Karpas-422 (cell line): ENCODE results near the gene LENEP. TPM values are rescaled to one million over a fixed set of nuclear protein-coding genes. Genes with fewer than 3 reads are reported as not detected.
A peak's percentile ranks its signal among the peaks of the same experiment; 100 is the strongest.

ENCODE experiments used
- DNase-seq: peaks from one replicate; pipeline ENCODE4 v3.0.0-alpha.2; 2015
- H2AFZ ChIP-seq: fragments of 200-600 bp; sonication (generic); 2 replicates; pipeline ENCODE4 v1.6.1; 2014; ENCODE audit warnings: antibody characterized with exemption, low read length, mixed read lengths
- H3K27ac ChIP-seq: fragments of 200-600 bp; sonication (generic); 2 replicates; pipeline ENCODE4 v1.5.1; 2014; ENCODE audit warnings: mild to moderate bottlenecking, low read length, moderate library complexity
- H3K27me3 ChIP-seq: fragments of 200-600 bp; sonication (generic); 2 replicates; pipeline ENCODE4 v1.6.1; 2014; ENCODE audit warnings: low read length, mixed read lengths
- H3K36me3 ChIP-seq: fragments of 200-600 bp; sonication (generic); 2 replicates; pipeline ENCODE4 v1.6.1; 2014; ENCODE audit warnings: low read length, mixed read lengths; ENCODE audit not compliant: insufficient read depth
- H3K4me1 ChIP-seq: fragments of 200-600 bp; sonication (generic); 2 replicates; pipeline ENCODE4 v1.6.1; 2014; ENCODE audit warnings: mild to moderate bottlenecking, low read length, mixed read lengths
- H3K4me2 ChIP-seq: fragments of 200-600 bp; sonication (generic); 2 replicates; pipeline ENCODE4 v1.6.1; 2014; ENCODE audit warnings: low read length, low read depth, mild to moderate bottlenecking; ENCODE audit not compliant: poor library complexity, severe bottlenecking
- H3K4me3 ChIP-seq: fragments of 200-600 bp; sonication (generic); 2 replicates; pipeline ENCODE4 v1.5.1; 2014; ENCODE audit warnings: mild to moderate bottlenecking, antibody characterized with exemption, low read length, mixed read lengths
- H3K79me2 ChIP-seq: fragments of 200-600 bp; sonication (generic); 2 replicates; pipeline ENCODE4 v1.6.1; 2014; ENCODE audit warnings: mild to moderate bottlenecking, low read length, mixed read lengths
- H3K9ac ChIP-seq: fragments of 200-600 bp; sonication (generic); 2 replicates; pipeline ENCODE4 v1.6.0; 2014; ENCODE audit warnings: low read length
- H3K9me2 ChIP-seq: fragments of 200-600 bp; sonication (generic), shearing (Covaris generic); replicated peaks from 2 replicates; pipeline ENCODE4 v1.6.0; 2014; ENCODE audit warnings: mild to moderate bottlenecking, low read length, moderate library complexity; ENCODE audit not compliant: insufficient read depth
- H3K9me3 ChIP-seq: fragments of 300-700, 200-600 bp; sonication (generic); 2 replicates; pipeline ENCODE4 v1.6.1; 2014; ENCODE audit warnings: low read length, mixed read lengths
- H4K20me1 ChIP-seq: fragments of 200-600 bp; sonication (generic); 2 replicates; pipeline ENCODE4 v1.6.1; 2014; ENCODE audit warnings: mild to moderate bottlenecking, antibody characterized with exemption, low read length, low read depth; ENCODE audit not compliant: insufficient read depth
- total RNA-seq: library from RNA; depleted of rRNA; stranded (reverse); fragments of >200 nt; shearing (Covaris generic); gene quantifications from 2 replicates; pipeline ENCODE4 v1.2.3, GENCODE V29; 2014; ENCODE audit warnings: low replicate concordance

The LENEP gene
- total RNA-seq, 1 experiment from 2014 or later = 2.6 TPM

DNA sequence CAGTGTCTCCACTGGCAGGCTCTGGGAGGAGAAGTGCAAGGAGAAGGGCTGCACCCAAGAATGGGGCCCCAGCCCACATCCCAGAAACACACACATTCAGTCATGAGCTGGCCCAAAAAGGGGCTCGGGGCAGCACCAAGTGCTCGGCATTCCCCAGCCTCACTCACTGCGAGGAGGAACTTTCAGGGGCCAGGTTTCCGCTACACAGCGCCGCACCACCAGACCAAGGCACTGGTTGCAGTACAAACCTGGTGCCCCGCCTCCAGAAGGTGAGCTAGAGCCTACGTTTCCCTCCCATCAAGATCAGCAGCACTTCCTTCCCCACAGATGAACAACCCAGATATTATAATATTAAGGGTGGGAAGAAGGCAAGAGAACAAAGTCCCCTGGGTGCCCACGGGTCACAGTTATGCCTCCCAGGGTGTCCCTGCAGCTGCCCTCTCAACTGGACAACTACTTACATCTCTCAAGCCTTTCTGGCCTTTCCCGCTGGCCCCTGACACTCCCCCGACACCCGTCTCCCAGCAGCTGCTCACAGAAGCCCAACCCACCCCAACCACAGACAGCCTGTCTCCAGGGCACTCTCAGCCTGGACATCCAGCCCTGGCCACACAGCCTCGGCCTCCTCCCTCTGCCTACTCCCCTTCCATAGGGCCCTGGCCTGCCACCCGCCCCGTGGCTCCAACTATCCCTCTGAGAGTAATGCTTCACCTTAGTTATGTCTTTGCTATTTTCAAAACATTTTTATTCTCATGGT is 41.3 kb upstream of the LENEP start:
- DNase-seq = peak; percentile 70
- Histone ChIP-seq H3K27me3 (no peaks in the 10 kb centered on the region), H3K4me1 (peaks cover 64% of the 10 kb centered on the region), H4K20me1 (no peaks in the 10 kb centered on the region), H3K4me2 (peak overlapping the region; percentile 83), H3K9ac (peak overlapping the region; percentile 74), H3K36me3 (0 out of 2 replicates have a peak, but pooled peaks cover 3% of the 10 kb centered on the region), H3K4me3 (peak overlapping the region; percentile 72), H3K9me3 (no peaks in the 10 kb centered on the region), H2AFZ (no peak overlapping the region), H3K79me2 (peaks cover 35% of the 10 kb centered on the region), H3K27ac (peak overlapping the region; percentile 88), H3K9me2 (no peaks in the 10 kb centered on the region)

DNA sequence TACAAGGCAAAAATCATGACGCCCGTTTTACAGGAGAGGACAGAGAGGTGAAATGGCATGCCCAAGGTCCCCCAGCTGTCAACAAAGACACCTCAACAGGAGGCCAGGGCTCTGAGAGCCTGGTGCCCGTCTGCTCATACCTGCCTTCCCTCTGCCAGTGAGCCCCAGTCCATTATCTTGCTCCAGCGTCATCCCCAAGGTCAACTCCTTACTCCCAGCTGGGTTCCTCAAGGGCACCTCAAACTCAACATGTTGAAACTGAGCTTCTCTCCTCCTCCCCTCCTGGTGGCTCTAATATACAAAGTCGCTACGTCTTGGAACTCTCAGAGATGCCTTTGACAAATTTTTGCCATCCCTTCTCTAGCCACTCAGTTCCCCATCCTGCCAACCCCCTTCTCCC is 40.7 kb upstream of the LENEP start:
- peak overlapping the region; percentile 74 for H3K9ac ChIP-seq
- H3K9me3 ChIP-seq = no peaks in the 10 kb centered on the region
- H3K4me1 ChIP-seq = peaks cover 64% of the 10 kb centered on the region
- no peak overlapping the region for H2AFZ ChIP-seq
- H3K4me3 ChIP-seq = peak overlapping the region; percentile 72; the same call in 1 of the 2 replicates
- H3K27ac ChIP-seq = peak overlapping the region; percentile 88
- H3K79me2 ChIP-seq = peaks cover 35% of the 10 kb centered on the region
- no peaks in the 10 kb centered on the region for H3K9me2 ChIP-seq
- no peaks in the 10 kb centered on the region for H4K20me1 ChIP-seq
- H3K4me2 ChIP-seq = peak overlapping the region; percentile 83
- H3K27me3 ChIP-seq = no peaks in the 10 kb centered on the region
- H3K36me3 ChIP-seq = 0 out of 2 replicates have a peak, but pooled peaks cover 3% of the 10 kb centered on the region
- no peak for DNase-seq

DNA sequence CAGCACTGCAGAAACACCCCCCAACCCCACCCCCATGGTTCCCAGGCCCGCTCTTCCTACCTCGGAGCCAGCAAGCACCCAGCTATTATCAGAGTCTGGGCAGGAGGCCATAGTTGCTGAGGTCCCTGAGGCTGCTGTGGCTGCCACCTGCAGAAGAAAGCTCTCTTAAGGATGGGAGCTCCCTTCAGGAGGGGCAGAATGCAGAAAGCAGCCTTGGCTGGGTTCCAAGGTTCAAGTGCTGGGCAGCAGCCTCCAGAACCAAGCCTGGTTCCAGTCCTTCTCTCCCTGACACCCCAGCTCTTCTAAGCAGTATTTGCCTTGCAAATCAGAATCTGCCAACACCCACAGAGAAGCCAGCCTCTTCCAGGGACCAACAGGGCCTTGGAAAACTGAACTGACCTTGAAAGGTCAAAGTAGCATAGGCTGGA is 39.8 kb upstream of the LENEP start:
- Histone ChIP-seq H3K4me1 (peaks cover 64% of the 10 kb centered on the region), H3K9ac (peak overlapping the region; percentile 74), H2AFZ (no peak overlapping the region), H3K9me3 (no peaks in the 10 kb centered on the region), H3K79me2 (peaks cover 35% of the 10 kb centered on the region), H3K9me2 (no peaks in the 10 kb centered on the region), H4K20me1 (no peaks in the 10 kb centered on the region), H3K27me3 (no peaks in the 10 kb centered on the region), H3K4me3 (peak overlapping the region; percentile 72), H3K27ac (peak overlapping the region; percentile 88), H3K36me3 (0 out of 2 replicates have a peak, but pooled peaks cover 3% of the 10 kb centered on the region), H3K4me2 (peak overlapping the region; percentile 83)
- DNase-seq = no peak

DNA sequence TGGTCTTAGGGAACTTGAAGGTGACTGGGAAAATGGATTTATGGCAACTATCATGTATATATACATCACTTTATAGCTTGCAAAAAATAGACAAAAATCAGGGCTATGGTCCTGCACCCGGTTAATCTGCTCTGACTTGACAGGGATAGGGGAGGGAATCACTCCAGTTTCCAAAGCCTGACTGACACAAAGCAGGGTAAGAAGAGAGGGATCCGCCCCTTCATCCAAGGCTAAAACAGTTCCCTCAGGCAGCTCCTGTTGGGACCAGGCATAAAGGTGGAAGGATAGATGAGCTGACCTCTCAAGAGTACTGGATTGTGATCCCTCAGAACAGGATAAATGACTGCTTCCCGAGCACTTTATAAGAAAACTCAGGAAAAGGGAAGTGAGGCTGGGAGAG is 38.8 kb upstream of the LENEP start:
- Histone ChIP-seq H3K27me3 (no peaks in the 10 kb centered on the region), H3K27ac (peak overlapping the region; percentile 88), H3K4me3 (peak overlapping the region; percentile 72), H3K4me2 (peak overlapping the region; percentile 83), H3K79me2 (peaks cover 35% of the 10 kb centered on the region), H2AFZ (no peak overlapping the region), H3K9me2 (no peaks in the 10 kb centered on the region), H3K9ac (peak overlapping the region; percentile 74), H3K4me1 (peaks cover 64% of the 10 kb centered on the region), H3K36me3 (0 out of 2 replicates have a peak, but pooled peaks cover 3% of the 10 kb centered on the region), H3K9me3 (no peaks in the 10 kb centered on the region), H4K20me1 (no peaks in the 10 kb centered on the region)
- no peak for DNase-seq

DNA sequence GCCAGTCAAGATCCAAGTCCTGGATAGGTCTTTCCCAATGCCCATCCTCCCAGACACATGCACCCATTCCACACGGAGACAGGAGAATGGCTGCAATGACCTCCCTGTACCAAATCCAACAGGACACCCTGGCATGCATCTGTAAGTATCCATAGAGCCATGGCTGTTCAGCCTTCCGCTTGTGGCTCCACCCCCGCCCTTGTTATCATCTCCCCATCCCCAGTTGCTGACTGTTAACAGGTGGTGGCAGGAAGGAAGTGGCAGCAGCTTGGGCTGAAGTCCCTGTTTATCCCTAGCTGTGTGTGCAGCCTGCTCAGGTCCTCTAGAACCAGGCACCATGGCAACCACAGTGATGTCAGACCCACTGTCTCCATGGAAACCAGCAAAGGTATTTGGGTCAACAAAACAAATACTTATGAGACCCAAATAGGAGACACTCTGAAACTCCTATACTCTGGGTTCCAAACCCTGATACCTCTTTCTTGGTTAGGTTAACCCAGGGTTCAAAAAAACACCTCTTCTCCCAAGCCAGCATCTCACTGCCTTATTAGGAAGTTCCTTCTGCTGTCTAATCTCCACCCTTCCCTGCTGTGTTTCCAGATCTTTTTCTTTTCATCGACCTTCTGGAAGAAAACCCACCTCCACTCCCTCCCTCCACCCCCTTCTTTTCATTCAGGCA is 38.2 kb upstream of the LENEP start:
- Histone ChIP-seq H3K4me3 (peak overlapping the region; percentile 72), H3K4me1 (peaks cover 65% of the 10 kb centered on the region), H3K9ac (peak overlapping the region; percentile 74), H2AFZ (no peak overlapping the region), H3K36me3 (0 out of 2 replicates have a peak, but pooled peaks cover 3% of the 10 kb centered on the region), H3K79me2 (peaks cover 37% of the 10 kb centered on the region), H3K4me2 (peak overlapping the region; percentile 83), H3K9me3 (no peaks in the 10 kb centered on the region), H3K9me2 (no peaks in the 10 kb centered on the region), H4K20me1 (no peaks in the 10 kb centered on the region), H3K27ac (peak overlapping the region; percentile 88), H3K27me3 (no peaks in the 10 kb centered on the region)
- peak; percentile 88 for DNase-seq

DNA sequence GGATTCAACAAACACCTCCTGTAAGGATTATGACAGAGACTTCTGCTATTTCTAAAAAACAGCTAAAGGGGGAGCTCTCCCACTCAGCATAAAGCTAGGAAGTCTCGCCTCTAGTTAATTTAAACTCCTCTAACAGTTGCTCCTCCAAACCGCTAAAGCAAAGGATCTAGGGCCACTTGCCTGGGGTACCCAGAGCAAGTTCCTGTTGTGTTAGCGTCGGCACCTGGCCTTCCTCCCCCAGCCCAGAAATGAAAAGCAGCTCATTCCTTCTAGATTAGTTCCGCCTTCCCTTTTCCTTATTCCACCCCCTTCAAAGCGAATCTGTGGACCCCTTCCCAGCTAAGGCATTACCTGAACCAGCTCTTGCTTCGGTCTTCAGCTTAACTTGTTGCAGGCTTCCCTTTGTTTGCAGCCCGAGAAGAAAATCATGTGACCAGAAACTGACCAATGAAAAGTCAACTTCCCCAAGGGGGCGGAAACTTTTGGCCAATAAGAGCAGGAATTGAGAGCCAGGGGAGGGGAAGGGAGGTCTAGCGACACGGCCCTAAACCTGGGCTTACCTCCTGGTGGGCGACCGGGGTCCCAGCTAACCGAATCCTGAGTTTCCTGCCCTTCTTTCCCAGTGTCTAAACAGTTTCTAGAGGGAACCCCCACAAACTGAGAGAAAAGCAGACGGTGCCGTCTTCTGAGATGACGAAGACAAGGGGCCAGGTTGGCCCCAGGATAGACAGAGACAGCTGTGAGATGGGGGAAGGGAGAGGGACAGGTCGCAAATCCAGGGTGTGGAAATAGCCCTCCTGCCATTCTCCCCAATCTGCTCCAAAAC is 37.5 kb upstream of the LENEP start, which contains the start of gene PBXIP1:
Gene PBXIP1 (minus strand): TSS at position 382 of the 826 bp plus-strand sequence. CDS start 2,378 bp downstream, outside the sequence.
- H3K9me2 ChIP-seq = no peaks in the 10 kb centered on the region
- H3K9ac ChIP-seq = peak within 1 kb of the TSS; percentile 74
- H3K4me3 ChIP-seq = peak within 1 kb of the TSS; percentile 72
- H3K36me3 ChIP-seq = no peaks in the 10 kb centered on the region
- H4K20me1 ChIP-seq = no peaks in the 10 kb centered on the region
- H3K4me2 ChIP-seq = peak within 1 kb of the TSS; percentile 83
- no peak within 1 kb of the TSS for H2AFZ ChIP-seq
- no peaks in the 10 kb centered on the region for H3K27me3 ChIP-seq
- peaks cover 67% of the 10 kb centered on the region for H3K4me1 ChIP-seq
- H3K79me2 ChIP-seq = peaks cover 42% of the 10 kb centered on the region
- no peaks in the 10 kb centered on the region for H3K9me3 ChIP-seq
- peak; percentile 97 for DNase-seq
- H3K27ac ChIP-seq = peak within 1 kb of the TSS; percentile 88

DNA sequence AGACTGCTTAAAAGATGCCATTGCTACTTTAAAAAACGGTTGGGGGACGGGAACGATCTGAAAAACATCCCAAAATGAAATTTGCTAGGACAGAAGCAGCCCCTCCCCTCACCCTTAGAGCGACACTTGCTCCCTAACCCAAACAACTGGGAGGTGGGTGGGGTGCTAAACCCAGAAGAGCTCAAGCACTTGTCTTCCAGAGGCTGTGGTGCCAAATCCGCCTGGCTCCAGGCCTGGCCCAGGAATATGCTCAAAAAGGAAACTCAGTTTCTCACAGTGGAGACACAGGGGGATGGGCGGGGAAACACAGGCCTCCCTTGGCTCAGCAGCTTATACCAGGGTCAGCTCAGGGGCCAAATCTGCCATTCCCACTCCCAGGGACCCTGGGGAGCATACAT is 36.8 kb upstream of the LENEP start:
- no peaks in the 10 kb centered on the region for H3K9me3 ChIP-seq
- no peaks in the 10 kb centered on the region for H3K27me3 ChIP-seq
- no peak for DNase-seq
- peak overlapping the region; percentile 83 for H3K4me2 ChIP-seq
- H2AFZ ChIP-seq = no peak overlapping the region
- no peaks in the 10 kb centered on the region for H3K36me3 ChIP-seq
- peaks cover 61% of the 10 kb centered on the region for H3K4me1 ChIP-seq
- peak overlapping the region; percentile 72 for H3K4me3 ChIP-seq
- peaks cover 41% of the 10 kb centered on the region for H3K79me2 ChIP-seq
- peak overlapping the region; percentile 39 for H3K27ac ChIP-seq
- H3K9ac ChIP-seq = peak overlapping the region; percentile 74
- H4K20me1 ChIP-seq = no peaks in the 10 kb centered on the region
- no peaks in the 10 kb centered on the region for H3K9me2 ChIP-seq
